ENCODE results near the gene PP2D1. TPM values are rescaled to one million over a fixed set of nuclear protein-coding genes. Genes with fewer than 3 reads are reported as not detected.
"Not testable (repeated sequence)": the region's sequence is repeated elsewhere in the genome, so short reads cannot be mapped to it uniquely, and the experiment has no call there.

The PP2D1 gene
- total RNA-seq, 1 experiment from 2014 or later, result not detected

- DNase-seq (ENCODE audit: low read depth), result no peak
These were observed 41.7 kb downstream of the PP2D1 start for GRCh38 chr3:19970327-19970726.

DNA sequence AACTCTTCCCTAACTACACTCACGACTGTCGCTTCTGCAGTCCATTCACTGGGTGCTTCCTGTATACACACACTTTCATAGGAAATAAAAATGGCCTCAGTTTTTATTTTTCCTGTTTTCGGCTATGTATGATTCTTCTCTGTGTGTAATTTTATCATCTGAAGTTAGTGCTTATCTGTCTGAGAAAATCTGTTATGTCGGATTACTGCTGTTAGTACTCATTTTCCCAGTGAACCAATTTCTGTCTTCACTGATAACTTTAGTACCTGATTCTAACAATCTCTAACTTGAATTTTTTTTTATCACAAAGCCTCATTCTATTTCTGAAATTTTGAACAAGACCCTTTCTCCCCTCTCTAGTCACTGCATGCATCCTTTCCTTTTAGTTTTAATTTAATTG lies 44.3 kb downstream of the PP2D1 start:
- no peak for DNase-seq (ENCODE audit: low read depth)

DNA sequence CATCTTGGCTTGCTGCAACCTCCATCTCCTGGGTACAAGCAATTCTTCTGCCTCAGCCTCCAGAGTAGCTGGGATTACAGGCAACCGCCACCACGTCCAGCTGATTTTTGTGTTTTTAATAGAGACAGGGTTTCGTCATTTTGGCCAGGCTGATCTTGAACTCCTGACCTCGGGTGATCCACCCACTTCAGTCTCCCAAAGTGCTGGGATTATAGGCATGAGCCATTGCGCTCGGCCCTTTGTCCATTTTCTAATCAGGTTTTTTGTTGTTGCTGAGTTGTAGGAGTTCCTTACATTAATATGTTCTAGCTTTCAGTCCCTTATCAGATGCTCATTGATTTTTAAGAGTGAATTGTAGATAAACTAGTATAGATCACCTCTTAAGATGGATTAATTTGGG lies 44.9 kb downstream of the PP2D1 start:
- DNase-seq (ENCODE audit: low read depth), result no peak

GRCh38 chr3:19961960-19962359 lies 50.1 kb downstream of the PP2D1 start:
- DNase-seq (ENCODE audit: low read depth), result no peak

DNA sequence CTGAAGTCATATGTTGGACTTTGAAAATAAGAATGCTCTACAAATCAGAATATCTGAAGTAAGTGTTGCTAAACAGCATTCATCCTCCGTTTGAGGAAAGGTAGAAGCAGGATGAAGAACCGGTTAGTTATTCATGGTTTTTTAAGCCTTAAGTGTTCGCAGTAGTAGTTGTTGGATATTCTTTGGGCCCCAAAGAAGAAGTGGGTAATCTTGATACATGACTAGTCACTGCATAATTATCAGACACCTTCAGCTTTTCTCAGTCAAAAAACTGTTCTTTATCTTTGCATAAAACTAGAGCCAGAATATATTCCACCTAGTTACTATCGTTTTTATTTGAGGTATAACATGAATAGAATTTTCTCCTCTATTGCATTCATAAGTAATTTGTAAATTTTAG lies 51.4 kb downstream of the PP2D1 start:
- no peak for DNase-seq (ENCODE audit: low read depth)

DNA sequence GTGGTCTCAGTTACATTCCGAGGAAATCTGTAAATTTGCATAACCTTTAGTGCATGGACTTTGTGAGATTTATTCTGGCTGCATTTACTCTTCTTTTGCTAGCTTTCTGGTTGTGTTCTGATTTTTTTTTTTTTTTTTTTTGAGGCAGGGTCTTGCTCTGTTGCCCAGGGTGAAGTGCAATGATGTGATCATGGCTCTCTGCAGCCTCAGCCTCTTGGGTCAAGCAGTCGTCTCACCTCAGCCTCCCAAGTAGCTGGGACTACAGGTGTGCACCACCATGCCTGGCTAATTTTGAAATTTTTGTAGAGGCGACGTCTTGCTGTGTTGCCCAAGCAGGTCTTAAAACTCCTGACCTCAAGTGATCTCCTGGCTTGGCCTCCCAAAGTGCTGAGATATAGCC lies 52.6 kb downstream of the PP2D1 start:
- DNase-seq (ENCODE audit: low read depth), result no peak

- not testable (repeated sequence) for DNase-seq (ENCODE audit: low read depth)
These were observed 54.7 kb downstream of the PP2D1 start for GRCh38 chr3:19957354-19957753.

GRCh38 chr3:19954676-19955075 lies 57.4 kb downstream of the PP2D1 start:
- DNase-seq (ENCODE audit: low read depth), result no peak

- DNase-seq (ENCODE audit: low read depth), result no peak
These were observed 61.7 kb downstream of the PP2D1 start for GRCh38 chr3:19950316-19950715.

DNA sequence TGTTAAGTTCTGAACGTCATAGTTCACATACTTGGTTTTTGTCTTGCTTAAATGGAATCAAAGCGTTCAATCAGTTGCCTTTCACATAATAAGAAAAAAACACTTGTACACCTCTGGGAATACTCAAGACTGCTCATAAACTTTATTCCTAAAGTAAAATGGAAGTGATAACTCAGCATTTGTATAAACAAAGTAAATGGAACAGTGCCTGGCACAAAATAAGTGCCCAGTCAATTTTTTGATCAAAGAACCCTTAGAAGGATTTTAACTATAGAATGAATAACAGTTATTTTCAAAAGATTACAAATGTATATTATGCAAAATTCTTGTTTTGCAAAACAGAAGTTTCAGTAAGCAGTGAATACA lies 63.9 kb downstream of the PP2D1 start:
- DNase-seq (ENCODE audit: low read depth), result no peak

DNA sequence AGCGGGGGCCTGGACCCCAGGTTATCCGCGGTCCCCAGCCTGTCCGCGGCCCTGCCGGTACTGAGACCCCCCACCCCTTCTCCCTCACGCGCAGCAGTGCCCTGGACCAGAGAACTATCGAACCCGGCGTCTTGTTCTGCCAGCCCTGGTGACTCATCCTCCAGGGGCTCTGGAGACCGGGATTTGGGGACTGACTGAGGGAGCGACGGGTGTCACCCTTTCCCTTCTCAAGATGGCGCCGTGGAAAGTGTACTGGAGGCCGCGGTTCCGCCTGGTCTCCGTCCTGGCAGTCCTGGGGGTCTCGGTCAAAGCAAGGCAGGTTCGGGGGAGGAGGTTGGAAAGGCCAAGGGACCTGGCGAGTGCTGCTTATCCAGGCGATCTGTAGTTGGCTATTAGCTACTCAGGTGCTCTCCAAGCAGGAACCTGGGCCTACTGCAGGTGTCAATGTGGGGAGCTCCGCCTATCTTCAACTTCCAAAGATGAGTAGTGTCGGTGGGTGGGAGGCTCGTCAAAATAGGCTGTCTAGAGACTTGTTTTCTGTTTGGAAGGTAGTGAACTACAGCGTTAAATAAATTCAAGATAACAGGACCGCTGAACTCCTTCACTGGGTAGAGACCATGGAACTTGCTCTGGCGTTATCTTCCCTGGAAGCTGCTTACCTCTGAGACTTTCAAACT lies 64.4 kb downstream of the PP2D1 start:
- peak; percentile 53 for DNase-seq (ENCODE audit: low read depth)

DNA sequence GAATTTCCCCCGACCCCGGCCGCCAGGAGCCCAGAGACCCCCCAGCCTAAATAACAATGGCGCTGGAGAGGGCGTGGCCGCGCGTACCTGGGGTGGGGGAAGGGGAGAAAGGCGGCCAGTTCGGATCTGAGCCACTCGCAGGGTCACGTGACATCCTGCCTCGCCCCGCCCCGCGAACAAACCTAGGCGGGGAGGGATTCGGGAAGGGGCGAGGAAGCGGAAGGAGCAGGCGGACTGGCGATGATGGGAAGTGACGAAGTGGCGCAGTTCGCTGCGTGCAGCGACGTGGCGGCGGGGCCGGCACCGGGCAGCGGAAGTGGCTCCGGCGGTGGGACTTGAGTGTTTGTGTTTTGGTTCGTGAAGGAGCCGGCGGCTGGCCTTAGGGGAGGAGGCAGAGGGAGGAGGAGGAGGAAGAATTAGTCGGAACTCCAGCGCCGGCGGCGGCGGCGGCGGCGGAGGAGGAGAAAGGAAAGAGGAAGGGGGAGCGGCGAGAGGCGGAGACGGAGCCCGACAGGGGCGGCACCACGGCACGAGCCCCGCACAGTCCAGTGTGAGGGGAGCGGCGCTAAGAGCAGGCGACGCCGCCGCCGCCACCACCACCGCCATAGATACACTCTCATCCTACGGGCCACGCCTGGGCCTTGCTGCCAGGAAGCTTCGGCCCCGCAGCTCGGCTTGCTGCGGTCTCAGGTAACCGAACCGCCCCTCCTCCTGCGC lies 65.1 kb downstream of the PP2D1 start, which contains the start of gene RAB5A:
RAB5A (plus strand) TSS at position 266 of the 717 bp plus-strand sequence. CDS start 3,802 bp downstream, outside the sequence.
- DNase-seq (ENCODE audit: low read depth), result peak; percentile 96

- DNase-seq (ENCODE audit: low read depth), result no peak
These were observed 65.9 kb downstream of the PP2D1 start for GRCh38 chr3:19945969-19946831.

DNA sequence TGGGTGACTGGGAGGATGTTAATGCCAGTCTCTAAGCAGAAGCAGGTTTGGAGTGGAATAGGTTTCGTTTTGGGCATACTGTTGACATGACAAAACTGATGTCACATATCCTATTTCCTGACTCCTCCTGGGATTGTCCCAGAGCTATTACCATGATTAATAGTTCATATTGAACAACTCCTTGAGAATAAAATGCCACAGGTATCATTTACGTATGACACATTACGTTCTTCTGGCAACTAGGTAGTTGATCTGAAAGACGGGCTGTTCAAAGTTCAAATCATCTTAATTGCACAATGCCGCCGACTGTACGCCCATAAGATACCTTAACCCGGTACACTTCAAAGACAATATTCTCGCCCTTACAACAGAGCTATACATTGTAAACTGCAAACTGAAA lies 66.5 kb downstream of the PP2D1 start:
- DNase-seq (ENCODE audit: low read depth), result no peak

GRCh38 chr3:19940643-19941042 lies 71.4 kb downstream of the PP2D1 start:
- DNase-seq (ENCODE audit: low read depth), result no peak

DNA sequence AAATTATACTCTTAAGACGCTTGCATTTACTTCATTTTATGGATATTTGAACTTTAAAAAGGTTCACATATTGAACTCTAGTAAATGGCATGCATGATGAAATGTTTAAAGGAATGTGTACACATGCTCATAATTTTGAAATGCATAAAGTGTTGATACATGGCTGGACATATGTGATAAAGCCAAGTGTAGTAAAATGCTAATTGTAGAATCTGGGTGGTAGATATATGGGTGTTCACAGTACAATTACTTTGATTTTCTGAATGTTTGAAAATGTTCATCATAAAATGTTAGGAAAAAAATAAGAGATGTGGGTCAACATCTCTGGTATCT lies 73.8 kb downstream of the PP2D1 start:
- no peak for DNase-seq (ENCODE audit: low read depth)

- DNase-seq (ENCODE audit: low read depth), result peak; percentile 71
These were observed 74.4 kb downstream of the PP2D1 start for GRCh38 chr3:19937459-19938294.

Data from M059J (cell line).